NCI-H748 (cell line): ENCODE measurements around the gene CDKN1C.

Experiments
- DNase-seq: peaks from one replicate; lab custom pipeline; 2025; ENCODE audit not compliant: unreplicated experiment; lab: John Stamatoyannopoulos, UW

The CDKN1C gene

GRCh38 chr11:2848497-2848896 is 37.1 kb downstream of the CDKN1C start:
- DNase-seq = no peak

DNA sequence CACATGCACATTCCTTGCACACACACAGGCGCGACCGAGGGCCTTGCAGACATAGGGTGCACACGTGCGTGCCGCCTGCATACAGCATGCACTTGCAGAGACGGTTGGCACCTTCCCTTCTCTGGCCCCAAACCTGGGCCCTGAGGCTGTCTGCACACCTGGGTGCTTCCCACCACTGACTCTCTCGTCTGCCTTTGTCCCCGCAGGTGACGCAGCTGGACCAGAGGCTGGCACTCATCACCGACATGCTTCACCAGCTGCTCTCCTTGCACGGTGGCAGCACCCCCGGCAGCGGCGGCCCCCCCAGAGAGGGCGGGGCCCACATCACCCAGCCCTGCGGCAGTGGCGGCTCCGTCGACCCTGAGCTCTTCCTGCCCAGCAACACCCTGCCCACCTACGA is 38.0 kb downstream of the CDKN1C start:
- DNase-seq = no peak

GRCh38 chr11:2846470-2846869 is 39.1 kb downstream of the CDKN1C start:
- DNase-seq = no peak

GRCh38 chr11:2846056-2846455 is 39.5 kb downstream of the CDKN1C start:
- DNase-seq = no peak

DNA sequence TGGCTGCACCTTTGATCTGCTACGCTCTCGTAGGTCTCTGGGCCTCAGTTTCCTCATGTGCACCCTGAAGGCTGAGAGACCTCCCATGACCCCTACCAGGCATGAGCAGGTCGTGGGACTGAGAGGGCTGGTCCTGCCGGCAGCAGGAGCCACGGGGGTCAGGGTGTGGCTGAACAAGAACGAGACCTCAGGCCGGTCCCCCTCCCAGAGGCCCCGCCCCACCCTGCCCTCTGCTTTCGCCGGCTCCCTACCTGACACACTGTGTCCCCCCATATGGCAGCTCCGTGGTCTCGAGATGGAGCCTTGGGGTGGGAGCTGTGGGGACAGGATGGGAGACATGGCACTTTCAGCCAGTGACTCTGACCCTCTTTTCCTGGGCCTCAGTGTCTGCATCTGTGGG is 40.6 kb downstream of the CDKN1C start:
- no peak for DNase-seq

DNA sequence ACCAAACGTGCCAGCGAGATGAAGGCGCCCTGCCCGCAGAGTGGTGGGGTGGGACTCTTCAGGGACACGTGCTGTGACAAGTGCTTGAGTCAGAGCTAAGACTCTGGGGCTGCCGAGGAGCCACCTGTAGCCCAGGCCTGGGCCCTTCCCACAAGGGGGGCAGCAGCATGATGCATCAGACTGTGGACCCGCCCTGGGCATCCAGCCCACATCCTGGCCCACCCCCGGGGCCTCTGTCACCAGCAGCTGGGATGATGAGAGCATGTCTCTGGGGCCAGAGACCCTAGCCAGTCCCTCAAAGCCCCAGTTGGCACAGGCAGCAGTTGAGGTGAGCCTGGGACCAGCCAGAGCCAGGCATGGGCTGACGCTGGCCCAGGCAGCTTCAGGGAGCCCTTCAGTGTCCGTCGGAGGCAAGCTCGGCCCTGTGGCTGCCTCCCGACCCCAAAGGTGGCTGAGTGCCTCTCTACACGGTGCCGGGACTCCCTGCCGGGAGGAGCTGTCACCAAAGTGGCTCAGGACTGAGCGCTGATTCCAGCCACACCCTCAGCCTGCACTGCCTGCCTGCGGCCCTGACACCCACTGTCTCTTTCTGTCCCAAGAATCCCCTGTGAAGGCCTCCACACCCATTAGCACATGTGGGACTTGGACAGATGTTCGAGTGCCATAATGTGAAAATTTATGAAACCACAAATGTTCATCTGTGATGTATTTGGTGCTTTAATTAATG is 41.3 kb downstream of the CDKN1C start:
- DNase-seq = no peak

- no peak for DNase-seq
These were observed 42.0 kb downstream of the CDKN1C start for GRCh38 chr11:2843551-2843950.

DNA sequence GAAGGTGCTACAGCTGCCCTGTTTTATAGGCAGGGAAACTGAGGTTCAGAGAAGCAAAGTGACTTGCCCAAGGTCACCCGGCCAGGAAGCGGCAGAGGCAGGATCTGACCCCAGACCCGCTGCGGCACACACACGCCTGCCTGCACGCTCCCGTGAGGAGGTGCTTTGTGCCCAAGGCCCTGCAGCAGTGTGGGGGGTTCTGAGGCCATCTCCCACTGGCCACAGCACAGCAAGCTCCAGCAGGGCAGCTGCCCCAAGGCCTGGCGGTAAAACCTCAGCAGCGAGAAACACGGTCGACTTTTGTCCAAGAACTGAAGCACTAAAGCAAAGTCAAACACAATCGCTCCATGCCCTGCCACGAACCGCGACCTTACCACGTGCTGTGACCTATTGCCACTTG is 42.7 kb downstream of the CDKN1C start:
- no peak for DNase-seq

- no peak for DNase-seq
These were observed 44.0 kb downstream of the CDKN1C start for GRCh38 chr11:2841411-2842190.

GRCh38 chr11:2839395-2839943 is 46.1 kb downstream of the CDKN1C start:
- DNase-seq = no peak

GRCh38 chr11:2838676-2839294 is 46.8 kb downstream of the CDKN1C start:
- no peak for DNase-seq

- DNase-seq = no peak
These were observed 47.5 kb downstream of the CDKN1C start for GRCh38 chr11:2838091-2838490.

DNA sequence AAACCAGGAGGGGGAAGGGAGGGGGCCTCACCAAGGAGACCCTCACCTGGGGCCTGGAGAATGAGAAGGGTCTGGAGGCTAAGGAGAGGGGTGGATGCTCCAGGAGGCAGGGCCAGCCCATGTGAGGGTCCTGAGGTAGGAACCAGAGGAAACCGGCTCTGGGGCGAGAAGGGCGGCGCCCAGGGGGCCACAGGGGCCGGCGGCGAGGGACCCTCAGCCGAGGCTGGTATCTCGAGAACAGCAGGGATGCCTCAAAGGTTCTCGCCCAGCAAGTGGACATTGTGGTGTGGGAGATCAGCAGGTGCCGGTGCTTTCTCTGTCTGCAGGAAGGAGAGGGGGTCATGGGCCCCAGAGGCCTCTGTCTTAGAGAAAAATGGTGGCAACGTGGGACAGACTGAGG is 47.9 kb downstream of the CDKN1C start:
- no peak for DNase-seq

DNA sequence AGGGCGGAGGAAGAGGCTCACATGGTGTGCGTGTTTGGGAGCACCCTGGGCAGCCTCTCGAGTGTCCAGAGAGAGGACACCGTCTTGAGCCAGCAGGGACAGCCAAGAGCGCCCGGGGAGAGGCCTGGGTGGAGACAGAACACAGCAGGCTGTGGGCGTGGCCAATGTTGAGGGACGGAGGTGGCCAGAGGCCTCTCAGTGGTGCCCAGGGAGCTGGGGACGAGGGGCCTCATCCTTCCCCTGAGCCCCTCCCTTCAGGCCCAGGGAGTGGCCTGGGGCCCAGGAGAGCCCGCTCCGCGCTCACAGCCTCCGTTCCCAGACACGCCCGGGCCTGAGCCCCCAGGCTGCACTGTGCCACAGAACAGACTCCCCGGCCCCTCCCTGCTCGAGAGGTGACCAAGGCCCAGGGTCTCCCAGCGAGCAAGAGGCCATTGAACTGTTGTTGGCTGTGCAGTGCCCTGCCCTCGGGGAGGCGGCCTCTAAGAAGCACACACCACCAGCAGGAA is 48.4 kb downstream of the CDKN1C start:
- DNase-seq = peak; percentile 49

DNA sequence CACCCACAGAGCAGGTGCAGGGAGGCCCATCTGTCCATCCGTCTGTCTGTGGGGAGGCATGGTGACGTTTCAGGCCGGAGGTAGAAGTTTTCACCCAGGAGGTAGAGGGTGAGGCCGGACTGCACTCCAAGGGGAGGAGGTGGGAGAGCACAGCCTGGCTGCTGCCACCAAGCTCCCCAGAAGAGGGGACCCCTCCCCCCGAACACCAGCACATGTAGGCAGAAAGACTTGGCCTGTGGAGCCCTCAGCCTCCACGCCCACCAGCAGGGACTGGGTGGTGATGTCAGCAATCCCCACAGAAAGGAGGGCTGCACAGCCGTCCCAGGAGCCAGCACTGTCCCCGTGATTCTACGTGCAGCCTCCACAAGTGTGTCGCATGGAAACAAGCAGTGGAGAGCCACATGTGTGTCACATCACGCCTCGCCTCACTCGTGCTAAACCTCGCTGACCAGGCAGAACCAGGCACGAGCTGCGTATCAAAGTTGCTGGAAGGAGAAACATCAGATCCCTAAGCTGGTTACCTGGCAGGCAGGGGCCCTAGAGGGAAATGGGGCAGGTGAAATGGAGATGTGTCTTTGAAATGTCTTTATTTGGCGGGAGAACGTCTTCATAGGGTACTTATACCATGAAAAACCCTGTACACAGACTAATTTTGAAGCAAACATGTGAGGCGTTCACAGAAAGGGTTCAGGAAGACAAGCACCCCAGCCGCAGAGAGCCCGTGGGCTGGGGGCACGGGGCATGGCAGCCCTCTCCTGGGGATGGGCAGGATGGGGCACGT is 49.1 kb downstream of the CDKN1C start:
- DNase-seq = no peak

DNA sequence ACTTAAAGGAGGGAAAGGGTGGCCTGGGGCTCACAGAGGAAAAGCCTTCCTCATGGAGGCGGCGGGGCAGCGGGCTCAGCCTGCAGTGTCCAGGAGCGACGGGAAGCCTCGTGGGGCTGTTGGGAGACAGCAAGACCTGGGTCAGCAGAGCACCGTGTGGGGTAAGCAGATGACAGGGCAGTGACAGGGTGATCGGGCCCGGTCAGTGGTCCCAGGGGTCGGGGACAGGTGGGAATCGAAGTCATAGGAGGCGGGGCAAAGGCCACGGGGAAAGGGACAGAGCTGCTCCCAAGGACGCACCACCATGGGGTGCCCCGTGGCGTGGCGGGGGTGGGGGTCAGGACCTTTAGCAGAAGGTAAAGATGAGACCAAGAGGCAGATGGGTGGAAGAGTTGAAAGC is 49.8 kb downstream of the CDKN1C start:
- no peak for DNase-seq

DNA sequence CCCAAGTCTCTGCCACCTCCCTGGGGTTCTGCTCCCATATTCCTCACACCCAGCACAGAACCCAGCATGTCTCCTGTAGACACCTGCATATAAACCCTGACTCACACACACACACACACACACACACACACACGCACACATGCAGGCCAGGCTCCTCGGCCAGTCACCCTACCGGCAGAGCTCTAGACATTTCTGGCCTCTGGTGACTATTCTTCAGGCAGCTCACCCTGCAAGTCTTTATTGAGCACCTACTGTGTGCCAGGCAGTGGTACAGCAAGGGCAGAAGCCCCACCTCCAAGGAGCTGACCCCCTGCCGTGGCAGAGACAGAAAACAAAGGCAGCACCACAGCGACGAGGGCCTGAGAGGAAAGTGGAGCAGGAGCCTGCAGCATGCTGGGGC is 50.3 kb downstream of the CDKN1C start:
- no peak for DNase-seq

- no peak for DNase-seq
These were observed 50.9 kb downstream of the CDKN1C start for GRCh38 chr11:2834503-2835273.

DNA sequence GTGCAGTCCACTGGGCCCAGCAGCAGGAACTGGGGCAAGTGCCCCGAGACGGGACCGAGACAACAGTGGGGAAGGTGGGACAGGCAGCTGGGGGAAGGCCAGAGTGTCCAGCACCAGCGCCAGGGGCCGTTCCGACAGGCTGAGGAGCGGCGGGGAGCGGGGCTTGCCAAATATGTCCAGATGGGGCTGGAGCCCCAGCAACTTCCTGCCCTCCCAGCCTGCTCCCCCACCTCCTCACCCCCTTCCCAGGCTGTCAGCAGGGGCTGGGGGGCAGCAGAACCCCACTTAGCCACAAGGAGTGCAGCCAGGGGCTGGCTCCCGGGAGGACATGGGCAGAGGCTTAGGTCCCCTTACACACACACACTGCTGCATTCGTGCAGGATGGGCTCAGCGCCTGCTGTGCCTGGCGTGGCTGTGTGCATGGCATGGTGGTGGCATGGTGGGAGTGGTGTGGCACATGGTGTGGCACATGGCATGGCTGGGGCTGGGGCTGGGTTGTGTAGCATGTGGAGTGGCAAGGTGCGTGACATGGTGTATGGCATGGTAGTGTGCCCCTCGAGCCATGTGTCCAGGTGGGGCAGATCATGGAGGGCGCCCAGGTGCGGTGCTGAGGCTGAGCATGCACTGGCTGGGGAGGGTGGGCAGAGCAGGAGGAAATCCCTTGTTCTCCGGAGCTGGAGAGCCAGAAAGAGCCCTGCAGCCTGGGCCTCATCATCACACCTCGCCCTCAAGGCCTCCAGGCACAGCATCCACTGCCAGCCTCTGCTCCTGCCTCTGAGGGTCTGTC is 51.7 kb downstream of the CDKN1C start:
- DNase-seq = no peak
